GM23338 (cell line): ENCODE results near the gene OXER1. TPM values are rescaled to one million over a fixed set of nuclear protein-coding genes. Genes with fewer than 3 reads are reported as not detected.

Experiments
- ATAC-seq: fragments of 200-7000 bp; cut with Tn5 transposase; 3 replicates; pipeline ENCODE4 v1.9.1; 2020
- DNase-seq: peaks from one replicate; pipeline ENCODE4 v3.0.0-alpha.2; 2015; ENCODE audit warnings: low spot score
- H2AFZ ChIP-seq: fragments of 200-600 bp; sonication (generic); 2 replicates; pipeline ENCODE4 v1.8.0; 2016; ENCODE audit warnings: antibody characterized with exemption, mild to moderate bottlenecking, moderate library complexity
- H3F3A ChIP-seq: fragments of 200-600 bp; sonication (generic); replicated peaks from 2 replicates; pipeline ENCODE4 v1.8.0; 2017; ENCODE audit warnings: antibody characterized with exemption, mixed run types, low read depth
- H3K27ac ChIP-seq: fragments of 200-600 bp; sonication (generic); 2 replicates; pipeline ENCODE4 v1.6.1; 2016; ENCODE audit warnings: low read depth
- H3K27me3 ChIP-seq: fragments of 200-600 bp; sonication (generic); 2 replicates; pipeline ENCODE4 v1.8.0; 2016; ENCODE audit warnings: mild to moderate bottlenecking, mixed run types, moderate library complexity; ENCODE audit not compliant: insufficient read depth
- H3K36me3 ChIP-seq: fragments of 200-600 bp; sonication (generic); 2 replicates; pipeline ENCODE4 v1.8.0; 2016; ENCODE audit warnings: mild to moderate bottlenecking; ENCODE audit not compliant: insufficient read depth
- H3K4me1 ChIP-seq: fragments of 200-600 bp; sonication (generic); 2 replicates; pipeline ENCODE4 v1.8.0; 2016; ENCODE audit warnings: mild to moderate bottlenecking, moderate library complexity; ENCODE audit not compliant: insufficient read depth
- H3K4me2 ChIP-seq: fragments of 200-600 bp; sonication (generic); 2 replicates; pipeline ENCODE4 v1.7.1; 2017; ENCODE audit warnings: mixed run types
- H3K4me3 ChIP-seq: fragments of 200-600 bp; sonication (generic); 2 replicates; pipeline ENCODE4 v1.6.1; 2016; ENCODE audit warnings: mixed run types
- H3K79me2 ChIP-seq: fragments of 200-600 bp; sonication (generic); replicated peaks from 2 replicates; pipeline ENCODE4 v1.8.0; 2017; ENCODE audit warnings: mild to moderate bottlenecking; ENCODE audit not compliant: insufficient read depth
- H3K9me2 ChIP-seq: fragments of 200-600 bp; sonication (generic); 2 replicates; pipeline ENCODE4 v1.8.0; 2017; ENCODE audit not compliant: insufficient read depth
- H4K20me1 ChIP-seq: fragments of 200-600 bp; sonication (generic); replicated peaks from 2 replicates; pipeline ENCODE4 v1.8.0; 2017; ENCODE audit warnings: mild to moderate bottlenecking; ENCODE audit not compliant: insufficient read depth
- H3K27ac Mint-ChIP-seq: 2 replicates; pipeline ENCODE4 v1.8.0; 2020; ENCODE audit warnings: inconsistent platforms, mild to moderate bottlenecking, moderate library complexity, mixed read lengths
- H3K27me3 Mint-ChIP-seq: 3 replicates; pipeline ENCODE4 v1.8.0; 2022; ENCODE audit warnings: low read depth, mild to moderate bottlenecking, moderate library complexity, mixed read lengths, inconsistent platforms; ENCODE audit not compliant: insufficient read depth, poor library complexity
- H3K36me3 Mint-ChIP-seq: 3 replicates; pipeline ENCODE4 v1.8.0; 2021; ENCODE audit warnings: low read depth, mild to moderate bottlenecking, inconsistent platforms, moderate library complexity, mixed read lengths
- H3K4me1 Mint-ChIP-seq: 3 replicates; pipeline ENCODE4 v1.8.0; 2020; ENCODE audit warnings: mild to moderate bottlenecking, inconsistent platforms, mixed read lengths
- H3K4me3 Mint-ChIP-seq: 3 replicates; pipeline ENCODE4 v1.8.0; 2021; ENCODE audit warnings: moderate library complexity, mild to moderate bottlenecking, inconsistent platforms, mixed read lengths
- H3K9me3 Mint-ChIP-seq: 3 replicates; pipeline ENCODE4 v1.8.0; 2020; ENCODE audit warnings: moderate library complexity, mild to moderate bottlenecking, inconsistent platforms, mixed read lengths
- CREB1 ChIP-seq: fragments of 250-450 bp; sonication (Bioruptor Pico); IDR thresholded peaks from 2 replicates; pipeline ENCODE4 v1.5.0; 2020; ENCODE audit warnings: low read depth, mild to moderate bottlenecking, moderate library complexity
- CTCF ChIP-seq, 2 experiments: fragments of 200-600 bp in 1 of 2; sonication (generic) in 1 of 2; conservative IDR thresholded peaks; 2 replicates each; pipeline versions ENCODE4 v1.5.1 to v1.6.1; 2016 to 2017; ENCODE audit warnings: antibody characterized with exemption in 2 of 2, low read depth in 2 of 2, mild to moderate bottlenecking in 2 of 2, moderate library complexity in 1 of 2
- ETS1 ChIP-seq: IDR thresholded peaks from 2 replicates; pipeline ENCODE4 v1.6.1; 2016; ENCODE audit warnings: antibody characterized with exemption
- EZH2 ChIP-seq: fragments of 200-600 bp; sonication (generic); IDR thresholded peaks from one replicate; pipeline ENCODE4 v1.8.0; 2017; ENCODE audit warnings: antibody characterized with exemption, mild to moderate bottlenecking, low read depth; ENCODE audit not compliant: unreplicated experiment
- EZH2phosphoT487 ChIP-seq: fragments of 200-600 bp; sonication (generic); IDR thresholded peaks from one replicate; pipeline ENCODE4 v1.8.1; 2018; ENCODE audit warnings: antibody characterized with exemption; ENCODE audit not compliant: unreplicated experiment
- NANOG ChIP-seq: IDR thresholded peaks from 2 replicates; pipeline ENCODE4 v1.6.1; 2016; ENCODE audit warnings: antibody characterized with exemption, borderline replicate concordance
- POLR2AphosphoS5 ChIP-seq: IDR thresholded peaks from 2 replicates; pipeline ENCODE4 v1.6.1; 2016; ENCODE audit warnings: antibody characterized with exemption, low read depth
- REST ChIP-seq: IDR thresholded peaks from one replicate; pipeline ENCODE4 v1.6.1; 2018; ENCODE audit warnings: antibody characterized with exemption; ENCODE audit not compliant: unreplicated experiment
- STAT1 ChIP-seq: IDR thresholded peaks from one replicate; pipeline ENCODE4 v1.6.1; 2016; ENCODE audit warnings: antibody characterized with exemption; ENCODE audit not compliant: unreplicated experiment
- ZNF114 ChIP-seq: fragments of 250-450 bp; sonication (Bioruptor Pico); IDR thresholded peaks from 2 replicates; pipeline ENCODE4 v1.5.0; 2020; ENCODE audit warnings: mild to moderate bottlenecking, moderate library complexity
- ZNF331 ChIP-seq: fragments of 250-450 bp; sonication (Bioruptor Pico); IDR thresholded peaks from 2 replicates; pipeline ENCODE4 v1.5.0; 2020; ENCODE audit warnings: low read depth, mild to moderate bottlenecking, moderate library complexity
- ZNF462 ChIP-seq: fragments of 250-450 bp; sonication (Bioruptor Pico); IDR thresholded peaks from 2 replicates; pipeline ENCODE4 v1.5.0; 2020; ENCODE audit warnings: mild to moderate bottlenecking, moderate library complexity
- polyA plus RNA-seq: library from polyadenylated mRNA; unstranded; fragments of >200 nt; fragmentation: Nextera tagmentation; extraction: Ambion mirVana; gene quantifications from 2 replicates; pipeline ENCODE4 v1.2.1, GENCODE V29; 2016
- total RNA-seq: library from RNA; depleted of rRNA; stranded (reverse); fragments of >200 nt; shearing (Covaris generic); gene quantifications from 2 replicates; pipeline ENCODE4 v1.2.3, GENCODE V29; 2014

Gene OXER1
- total and polyA plus RNA-seq, 2 experiments from 2014 or later: 0.69 to 1.5 TPM

DNA sequence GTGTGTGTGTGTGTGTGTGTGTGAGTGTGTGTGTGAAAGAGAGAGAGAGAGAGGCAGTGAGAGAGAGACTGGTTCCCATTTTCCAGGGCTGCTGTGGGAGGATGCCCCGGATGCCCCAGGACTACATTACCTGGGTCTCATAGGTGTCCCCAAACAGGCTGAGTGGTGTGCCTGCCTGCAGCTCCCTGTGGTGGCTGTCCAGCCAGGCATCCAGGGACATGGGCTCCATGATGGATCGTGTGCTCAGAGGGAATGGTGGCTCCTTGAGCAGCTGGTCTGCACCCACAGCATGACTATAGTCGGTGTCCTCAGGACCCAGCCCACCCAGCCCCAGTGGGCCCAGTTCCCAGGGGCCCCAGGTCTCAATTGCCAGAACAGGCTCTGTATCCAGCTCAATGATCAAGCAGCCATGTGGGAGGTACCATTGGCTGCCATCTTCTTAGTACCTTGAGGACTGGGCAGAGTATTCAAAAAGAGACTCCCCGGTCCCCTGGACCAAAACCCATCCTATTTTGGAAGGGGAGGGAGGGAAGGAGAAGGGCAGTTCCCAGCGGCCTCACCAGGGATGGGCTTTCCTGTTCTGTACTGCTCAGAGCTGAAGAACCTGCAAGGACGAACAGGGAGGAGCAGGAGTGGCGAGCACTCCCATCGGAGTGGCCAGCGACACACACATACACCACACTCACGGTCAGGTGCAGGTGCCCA is 5.8 kb upstream of the OXER1 start (continued):
- TF ChIP-seq ZNF462 (no peak), EZH2phosphoT487 (no peak), POLR2AphosphoS5 (no peak), EZH2 (no peak)

DNA sequence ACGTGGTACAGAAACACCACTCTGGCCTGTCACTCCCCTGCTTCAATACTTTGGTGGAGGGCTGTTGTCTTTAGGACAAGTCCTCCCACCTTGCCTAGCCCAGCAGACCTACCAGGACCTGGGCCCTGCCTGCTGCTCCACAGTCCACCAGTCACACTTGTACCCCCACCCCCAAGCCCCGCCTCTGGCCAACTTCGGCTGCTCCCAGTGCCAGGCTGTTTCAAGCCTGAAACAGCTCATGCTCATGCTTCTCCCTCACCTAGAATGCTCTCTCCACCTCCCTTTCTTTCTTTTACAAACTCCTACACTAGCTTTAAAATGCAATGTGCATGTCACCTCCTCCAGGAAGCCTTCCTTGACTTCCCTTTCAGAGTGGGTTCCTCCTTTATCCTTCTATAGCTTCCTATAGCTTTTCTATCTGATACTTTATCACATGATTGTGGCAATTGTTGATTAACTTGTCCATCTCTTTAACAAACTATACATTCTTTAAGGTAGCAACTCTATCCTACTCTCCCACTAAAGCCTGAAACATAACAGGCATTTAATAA is 4.8 kb upstream of the OXER1 start:
- Mint-ChIP-seq H3K27me3 (peaks cover 8% of the 10 kb centered on the region), H3K36me3 (no peaks in the 10 kb centered on the region; the same call in 1 of the 3 replicates), H3K9me3 (no peaks in the 10 kb centered on the region), H3K4me3 (no peak overlapping the region; the same call in 2 of the 3 replicates), H3K4me1 (peaks cover 20% of the 10 kb centered on the region), H3K27ac (0 out of 2 replicates have a peak overlapping the region, but pooled peaks have one; percentile 13)
- Histone ChIP-seq H3K4me1 (peaks cover 9% of the 10 kb centered on the region; the same call in 1 of the 2 replicates), H2AFZ (no peak overlapping the region), H3K36me3 (no peaks in the 10 kb centered on the region), H3K27me3 (no peaks in the 10 kb centered on the region), H3K4me2 (no peak overlapping the region), H3K9me2 (no peaks in the 10 kb centered on the region), H4K20me1 (no peaks in the 10 kb centered on the region), H3K79me2 (no peaks in the 10 kb centered on the region), H3F3A (no peaks in the 10 kb centered on the region), H3K4me3 (no peak overlapping the region), H3K27ac (no peak overlapping the region; the same call in 1 of the 2 replicates)
- DNase-seq: no peak
- ATAC-seq: no peak
- TF ChIP-seq EZH2phosphoT487 (no peak), CTCF (conservative IDR thresholded peaks at IDR 0.05; ENCODE audit: low read depth in 2 of 2) (no peak), STAT1 (no peak), CREB1 (CRISPR knock-in tag) (no peak), ZNF114 (CRISPR knock-in tag) (no peak), ZNF331 (CRISPR knock-in tag) (no peak), ETS1 (no peak), REST (no peak), NANOG (no peak)
